GM21825 (cell line): ENCODE measurements around the gene ANXA2R.
"Not testable (repeated sequence)": the region's sequence is repeated elsewhere in the genome, so short reads cannot be mapped to it uniquely, and the experiment has no call there.

ENCODE experiments used
- ATAC-seq: cut with Tn5 transposase; IDR thresholded peaks from one replicate; pipeline ENCODE4 v1.9.1; 2021; ENCODE audit warnings: mild to moderate bottlenecking, moderate library complexity; ENCODE audit not compliant: unreplicated experiment

ANXA2R gene

GRCh38 chr5:43040287-43041098 lies at the start of gene ANXA2R:
ANXA2R (minus strand) TSS chr5:43040319; CDS start chr5:43040046, 273 bp downstream.
- peak; percentile 41 for ATAC-seq

- ATAC-seq, result not testable (repeated sequence)
Observed at GRCh38 chr5:43086118-43086908, 46.2 kb upstream of the ANXA2R start.

- ATAC-seq, result no peak
Observed at GRCh38 chr5:43085453-43085852, 45.3 kb upstream of the ANXA2R start.

GRCh38 chr5:43084468-43084867 lies 44.3 kb upstream of the ANXA2R start:
- not testable (repeated sequence) for ATAC-seq

- not testable (repeated sequence) for ATAC-seq
Observed at GRCh38 chr5:43081345-43081744, 41.2 kb upstream of the ANXA2R start.

GRCh38 chr5:43078956-43079355 lies 38.8 kb upstream of the ANXA2R start:
- no peak for ATAC-seq

- ATAC-seq, result not testable (repeated sequence)
Observed at GRCh38 chr5:43077446-43078191, 37.5 kb upstream of the ANXA2R start.

- ATAC-seq, result no peak
Observed at GRCh38 chr5:43075319-43076293, 35.5 kb upstream of the ANXA2R start.

GRCh38 chr5:43074987-43075318 lies 34.8 kb upstream of the ANXA2R start:
- no peak for ATAC-seq

GRCh38 chr5:43073597-43074546 lies 33.8 kb upstream of the ANXA2R start:
- no peak for ATAC-seq

GRCh38 chr5:43069401-43069720 lies 29.2 kb upstream of the ANXA2R start:
- not testable (repeated sequence) for ATAC-seq

- no peak for ATAC-seq
Observed at GRCh38 chr5:43068037-43068436, 27.9 kb upstream of the ANXA2R start.

- peak; percentile 41 for ATAC-seq
Observed at GRCh38 chr5:43066799-43067741, 27.0 kb upstream of the ANXA2R start.

- peak; percentile 33 for ATAC-seq
Observed at GRCh38 chr5:43065948-43066798, 26.1 kb upstream of the ANXA2R start.

- ATAC-seq, result no peak
Observed at GRCh38 chr5:43065387-43065947, 25.3 kb upstream of the ANXA2R start.

GRCh38 chr5:43063721-43064171 lies 23.6 kb upstream of the ANXA2R start:
- ATAC-seq, result no peak
